GM19351 (cell line): ENCODE measurements around the gene LGALS9B.
"Not testable (repeated sequence)": the region's sequence is repeated elsewhere in the genome, so short reads cannot be mapped to it uniquely, and the experiment has no call there.

Experiments
- ATAC-seq: cut with Tn5 transposase; IDR thresholded peaks from one replicate; pipeline ENCODE4 v1.9.1; 2021; ENCODE audit warnings: mild to moderate bottlenecking, moderate library complexity; ENCODE audit not compliant: unreplicated experiment

The LGALS9B gene

DNA sequence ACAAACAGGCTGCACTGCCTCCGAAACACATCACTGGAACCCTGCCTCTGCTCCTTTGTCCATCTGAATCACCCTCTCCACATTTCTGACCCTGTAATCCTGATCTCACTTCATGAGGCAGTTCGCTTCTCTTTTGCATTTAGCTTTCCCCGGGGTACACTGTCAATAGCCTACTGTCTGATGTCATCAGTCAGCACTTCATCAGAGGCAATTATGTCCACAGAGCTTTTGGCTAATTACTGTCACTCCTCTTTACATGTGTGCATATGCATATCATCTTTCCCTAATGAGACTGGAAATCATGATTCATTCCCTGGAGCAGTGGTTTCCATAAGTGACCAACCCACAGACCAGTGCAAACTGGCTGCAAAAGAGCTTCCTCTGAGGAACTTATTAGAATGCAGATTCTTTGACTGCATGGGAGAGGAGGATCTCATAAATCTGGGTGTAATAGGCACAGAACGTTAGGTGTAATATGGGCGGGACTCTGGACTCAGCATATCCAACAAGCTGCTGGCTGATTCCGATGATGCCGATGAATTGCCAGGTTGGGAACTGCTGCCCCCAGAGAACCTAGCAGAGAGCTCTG lies 49.8 kb downstream of the LGALS9B start:
- ATAC-seq, result not testable (repeated sequence)

DNA sequence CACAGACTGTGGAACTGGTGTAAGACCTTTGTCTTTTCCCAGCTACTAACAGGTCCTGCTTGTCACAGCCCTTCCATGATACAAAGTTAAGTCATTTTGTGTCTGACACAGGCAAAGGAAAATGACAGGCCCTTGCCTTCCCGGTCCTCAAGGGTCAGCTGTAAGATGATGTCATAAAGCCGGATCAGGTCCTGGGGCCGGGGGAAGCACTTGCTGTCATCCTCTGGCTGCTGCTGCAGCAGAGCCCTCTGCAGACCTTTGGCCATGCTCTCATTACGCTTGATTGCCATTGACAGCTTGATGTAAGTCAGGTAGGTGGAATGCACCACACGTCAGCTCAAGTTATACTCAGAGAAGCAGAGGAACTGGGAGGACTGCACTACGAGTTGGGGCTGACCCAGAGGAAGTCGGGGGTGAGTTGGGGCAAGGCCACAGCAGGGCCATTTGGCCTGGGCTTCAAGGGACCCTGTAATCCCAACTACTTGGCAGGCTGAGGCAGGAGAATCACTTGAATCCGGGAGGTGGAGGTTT lies 50.9 kb downstream of the LGALS9B start:
- ATAC-seq, result not testable (repeated sequence)

DNA sequence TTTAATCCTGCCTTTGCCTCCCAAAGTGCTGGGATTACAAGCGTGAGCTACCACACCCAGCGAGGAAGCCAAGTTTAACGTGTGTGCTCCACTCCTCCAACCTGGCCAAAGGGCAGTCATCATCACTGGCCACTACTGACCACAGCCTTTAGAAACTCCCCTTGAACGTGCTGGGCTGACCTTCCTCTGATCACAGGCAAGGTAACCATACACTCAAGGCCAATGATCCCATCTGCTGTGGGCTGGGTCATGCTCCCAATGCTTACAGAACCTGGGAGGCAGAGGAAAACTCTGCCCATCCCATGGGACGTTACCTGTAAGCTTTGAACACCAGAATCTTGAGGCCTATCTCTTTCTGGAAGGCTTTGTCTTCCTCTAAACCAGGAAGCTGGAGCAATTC lies 51.9 kb downstream of the LGALS9B start:
- not testable (repeated sequence) for ATAC-seq

DNA sequence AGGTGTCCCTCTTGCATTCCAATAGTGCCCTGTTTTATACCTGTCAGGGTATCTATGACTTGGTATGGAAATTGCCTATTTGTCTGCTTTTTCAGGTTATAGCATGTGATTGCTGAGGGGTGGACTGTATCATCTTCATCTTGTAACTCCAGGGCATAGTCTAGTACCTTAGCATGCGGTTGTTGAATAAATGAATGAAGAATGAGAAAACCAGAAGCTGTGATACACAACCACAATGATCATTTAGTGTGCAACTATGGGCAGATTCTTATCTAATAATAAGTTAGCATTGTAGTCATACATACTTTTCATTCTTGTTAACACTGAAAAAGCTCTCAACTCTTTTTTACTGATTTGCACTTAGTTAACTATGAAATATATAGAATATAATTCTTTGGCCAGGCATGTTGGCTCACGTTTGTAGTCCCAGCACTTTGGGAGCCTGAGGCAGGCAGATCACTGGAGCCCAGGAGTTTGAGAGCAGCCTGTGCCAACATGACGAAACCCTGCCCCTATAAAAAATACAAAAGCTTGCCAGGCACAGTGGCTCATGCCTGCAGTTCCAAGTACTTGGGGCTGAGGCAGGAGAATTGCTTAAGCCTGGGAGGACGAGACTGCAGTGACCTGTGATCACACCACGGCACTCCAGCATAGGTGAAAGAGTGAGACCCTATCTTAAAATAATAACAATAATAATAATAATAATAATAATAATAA lies 65.9 kb downstream of the LGALS9B start:
- ATAC-seq, result not testable (repeated sequence)

DNA sequence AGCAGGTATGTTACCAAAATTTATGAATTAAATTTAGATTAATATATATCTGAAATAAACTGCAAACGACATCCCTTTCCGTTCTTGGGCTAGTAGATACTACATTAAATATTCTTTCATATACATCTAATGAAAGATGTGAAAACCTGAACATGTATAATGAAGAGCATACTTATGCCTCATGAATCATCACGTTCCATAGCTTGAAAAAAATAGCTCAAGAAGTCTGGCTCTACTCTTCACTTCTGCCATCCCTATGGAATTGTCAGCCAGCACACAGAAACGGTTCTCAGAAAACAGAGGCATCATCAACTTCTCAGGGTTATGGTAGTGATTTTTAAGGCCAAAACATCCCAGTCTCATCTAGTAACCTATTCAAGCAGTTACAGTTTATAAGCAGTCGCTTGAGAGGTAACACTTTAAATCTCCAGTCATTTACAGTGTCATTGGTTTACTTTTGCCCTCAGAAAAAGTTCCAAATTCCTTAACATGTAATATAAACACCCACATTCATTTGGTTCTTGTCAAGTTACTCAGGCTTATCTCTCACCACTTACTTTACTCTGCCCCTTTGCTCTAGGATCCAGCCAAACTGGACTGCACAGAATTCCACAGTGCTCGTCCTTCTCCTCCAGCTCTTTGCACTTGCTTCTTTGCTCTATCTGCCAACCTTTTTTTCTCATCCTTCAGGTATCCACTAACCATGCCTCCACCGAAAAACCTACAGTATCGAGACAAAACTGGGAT lies 66.6 kb downstream of the LGALS9B start:
- ATAC-seq, result not testable (repeated sequence)
